GM21786 (cell line): ENCODE measurements around the gene MINK1.
"Not testable (repeated sequence)": the region's sequence is repeated elsewhere in the genome, so short reads cannot be mapped to it uniquely, and the experiment has no call there.

Experiments used
- ATAC-seq: cut with Tn5 transposase; IDR thresholded peaks from one replicate; pipeline ENCODE4 v1.9.1; 2021; ENCODE audit not compliant: unreplicated experiment

Gene MINK1

GRCh38 chr17:4897198-4897687, 64.1 kb downstream of the MINK1 start:
- no peak for ATAC-seq

GRCh38 chr17:4897785-4898184, 64.6 kb downstream of the MINK1 start:
- ATAC-seq: no peak

- ATAC-seq: no peak
Observed at GRCh38 chr17:4898351-4898750, 65.2 kb downstream of the MINK1 start.

GRCh38 chr17:4898927-4899326, 65.8 kb downstream of the MINK1 start:
- ATAC-seq: no peak

- ATAC-seq: no peak
Observed at GRCh38 chr17:4899341-4900230, 66.4 kb downstream of the MINK1 start, which contains the start of gene C17orf107. TSS of gene C17orf107 (plus strand) at chr17:4899536. CDS start at chr17:4899763, 227 bp downstream.

- ATAC-seq: no peak
Observed at GRCh38 chr17:4900231-4901107, 67.3 kb downstream of the MINK1 start.

GRCh38 chr17:4901108-4901647, 68.0 kb downstream of the MINK1 start:
- ATAC-seq: no peak

GRCh38 chr17:4901648-4902344, 68.7 kb downstream of the MINK1 start:
- ATAC-seq: no peak

- ATAC-seq: no peak
Observed at GRCh38 chr17:4902540-4902939, 69.4 kb downstream of the MINK1 start.

GRCh38 chr17:4903051-4903818, 70.1 kb downstream of the MINK1 start, which contains the start of gene CHRNE:
TSS of gene CHRNE (minus strand) at chr17:4903098. CDS start at chr17:4903063, 35 bp downstream.
- no peak for ATAC-seq

- ATAC-seq: not testable (repeated sequence)
Observed at GRCh38 chr17:4906642-4907041, 73.5 kb downstream of the MINK1 start.

GRCh38 chr17:4908301-4908700, 75.2 kb downstream of the MINK1 start:
- ATAC-seq: no peak

- ATAC-seq: no peak
Observed at GRCh38 chr17:4908711-4909496, 75.8 kb downstream of the MINK1 start.

- ATAC-seq: no peak
Observed at GRCh38 chr17:4913994-4914393, 80.9 kb downstream of the MINK1 start.

- not testable (repeated sequence) for ATAC-seq
Observed at GRCh38 chr17:4914551-4914950, 81.4 kb downstream of the MINK1 start.

GRCh38 chr17:4919511-4920047, 86.4 kb downstream of the MINK1 start:
- ATAC-seq: no peak

- ATAC-seq: no peak
Observed at GRCh38 chr17:4920351-4921048, 87.4 kb downstream of the MINK1 start.

- ATAC-seq: no peak
Observed at GRCh38 chr17:4921320-4921719, 88.2 kb downstream of the MINK1 start.
